Breast epithelium (tissue), 3 donors: Measurements from ENCODE around the gene DENND6A.

Experiments
- POLR2A ChIP-seq: fragments of 450-650 bp; IDR thresholded peaks from one replicate; pipeline ENCODE4 v1.6.1; 2016; ENCODE audit warnings: antibody characterized with exemption, mild to moderate bottlenecking, moderate library complexity
- POLR2AphosphoS5 ChIP-seq, 3 donors: sonication (generic); formaldehyde crosslinking; IDR thresholded peaks; one replicate each; pipeline ENCODE4 v1.6.1; 2017; ENCODE audit warnings: antibody characterized with exemption in 3 of 3
- TF ChIP-seq, protein P1 (sequence below), 3 donors: fragments of 450-650 bp; IDR thresholded peaks; one replicate each; pipeline ENCODE4 v1.5.1; 2016 to 2017; ENCODE audit warnings: antibody characterized with exemption in 3 of 3, mild to moderate bottlenecking in 3 of 3, moderate library complexity in 3 of 3

DNA sequence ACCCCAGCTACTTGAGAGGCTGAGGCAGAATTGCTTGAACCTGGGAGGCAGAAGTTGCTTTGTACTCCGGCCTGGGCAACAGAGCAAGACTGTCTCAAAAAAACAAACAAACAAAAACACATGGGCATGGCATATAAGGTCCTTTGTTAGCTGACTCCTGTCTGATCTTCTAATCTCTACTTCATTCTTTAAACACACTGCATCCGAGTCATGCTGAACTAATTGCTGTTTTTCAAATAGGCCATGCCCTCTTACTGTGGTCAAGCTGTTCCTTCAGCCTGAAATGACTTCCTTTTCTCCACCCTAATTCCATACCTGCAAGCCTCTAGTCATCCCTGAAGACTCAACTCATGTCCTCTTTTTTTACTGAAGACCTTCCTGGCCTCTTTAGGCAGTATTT lies 40.9 kb upstream of the DENND6A start:
- TF ChIP-seq POLR2AphosphoS5 (IDR thresholded peaks at IDR 0.05): no peak
- TF ChIP-seq, protein P1, sequence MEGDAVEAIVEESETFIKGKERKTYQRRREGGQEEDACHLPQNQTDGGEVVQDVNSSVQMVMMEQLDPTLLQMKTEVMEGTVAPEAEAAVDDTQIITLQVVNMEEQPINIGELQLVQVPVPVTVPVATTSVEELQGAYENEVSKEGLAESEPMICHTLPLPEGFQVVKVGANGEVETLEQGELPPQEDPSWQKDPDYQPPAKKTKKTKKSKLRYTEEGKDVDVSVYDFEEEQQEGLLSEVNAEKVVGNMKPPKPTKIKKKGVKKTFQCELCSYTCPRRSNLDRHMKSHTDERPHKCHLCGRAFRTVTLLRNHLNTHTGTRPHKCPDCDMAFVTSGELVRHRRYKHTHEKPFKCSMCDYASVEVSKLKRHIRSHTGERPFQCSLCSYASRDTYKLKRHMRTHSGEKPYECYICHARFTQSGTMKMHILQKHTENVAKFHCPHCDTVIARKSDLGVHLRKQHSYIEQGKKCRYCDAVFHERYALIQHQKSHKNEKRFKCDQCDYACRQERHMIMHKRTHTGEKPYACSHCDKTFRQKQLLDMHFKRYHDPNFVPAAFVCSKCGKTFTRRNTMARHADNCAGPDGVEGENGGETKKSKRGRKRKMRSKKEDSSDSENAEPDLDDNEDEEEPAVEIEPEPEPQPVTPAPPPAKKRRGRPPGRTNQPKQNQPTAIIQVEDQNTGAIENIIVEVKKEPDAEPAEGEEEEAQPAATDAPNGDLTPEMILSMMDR (IDR thresholded peaks at IDR 0.05): no peak
- no peak for TF ChIP-seq POLR2A
